HG03565 (cell line): ENCODE results near the gene GRK1.
"Not testable (repeated sequence)": the region's sequence is repeated elsewhere in the genome, so short reads cannot be mapped to it uniquely, and the experiment has no call there.

Experiments used
- ATAC-seq: cut with Tn5 transposase; IDR thresholded peaks from one replicate; pipeline ENCODE4 v1.9.1; 2021; ENCODE audit warnings: mild to moderate bottlenecking, moderate library complexity; ENCODE audit not compliant: unreplicated experiment

GRK1 gene

DNA sequence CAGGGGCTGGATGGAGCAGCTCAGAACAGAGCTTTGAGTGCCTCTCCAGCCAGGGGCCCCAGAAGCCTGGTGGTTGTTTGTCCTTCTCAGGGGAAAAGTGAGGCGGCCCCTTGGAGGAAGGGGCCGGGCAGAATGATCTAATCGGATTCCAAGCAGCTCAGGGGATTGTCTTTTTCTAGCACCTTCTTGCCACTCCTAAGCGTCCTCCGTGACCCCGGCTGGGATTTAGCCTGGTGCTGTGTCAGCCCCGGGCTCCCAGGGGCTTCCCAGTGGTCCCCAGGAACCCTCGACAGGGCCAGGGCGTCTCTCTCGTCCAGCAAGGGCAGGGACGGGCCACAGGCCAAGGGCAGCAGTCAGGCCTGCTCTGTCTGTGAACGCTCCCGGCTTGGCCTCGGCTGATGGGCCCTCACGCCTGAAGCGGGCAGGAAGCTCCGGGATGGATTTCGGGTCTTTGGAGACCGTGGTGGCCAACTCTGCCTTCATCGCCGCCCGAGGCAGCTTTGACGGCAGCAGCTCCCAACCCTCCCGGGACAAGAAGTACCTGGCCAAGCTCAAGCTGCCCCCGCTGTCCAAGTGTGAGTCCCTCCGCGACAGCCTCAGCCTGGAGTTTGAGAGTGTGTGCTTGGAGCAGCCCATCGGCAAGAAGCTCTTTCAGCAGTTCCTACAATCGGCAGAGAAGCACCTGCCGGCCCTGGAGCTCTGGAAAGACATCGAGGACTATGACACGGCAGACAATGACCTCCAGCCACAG, at the start of gene GRK1:
Gene GRK1 (plus strand): TSS at position 269 of the 751 bp plus-strand sequence. CDS start 168 bp downstream, at position 437.
- no peak for ATAC-seq

DNA sequence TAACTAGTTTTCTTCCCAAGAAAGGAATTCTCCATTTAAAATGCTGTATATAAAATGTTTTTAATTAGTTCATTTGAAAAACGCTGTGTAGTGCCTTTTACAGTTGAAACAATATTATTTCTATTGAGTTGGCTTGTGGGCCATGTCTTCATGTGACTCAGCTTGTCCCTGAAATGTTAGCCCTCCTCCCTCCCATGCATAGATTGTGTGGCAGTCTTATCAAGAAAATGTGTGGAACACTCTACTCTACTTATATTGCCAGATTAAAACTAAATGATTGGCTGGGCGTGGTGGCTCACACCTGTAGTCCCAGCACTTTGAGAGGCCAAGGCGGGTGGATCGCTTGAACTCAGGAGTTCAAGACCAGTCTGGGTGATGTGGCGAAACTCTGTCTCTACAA, 49.1 kb upstream of the GRK1 start:
- no peak for ATAC-seq

DNA sequence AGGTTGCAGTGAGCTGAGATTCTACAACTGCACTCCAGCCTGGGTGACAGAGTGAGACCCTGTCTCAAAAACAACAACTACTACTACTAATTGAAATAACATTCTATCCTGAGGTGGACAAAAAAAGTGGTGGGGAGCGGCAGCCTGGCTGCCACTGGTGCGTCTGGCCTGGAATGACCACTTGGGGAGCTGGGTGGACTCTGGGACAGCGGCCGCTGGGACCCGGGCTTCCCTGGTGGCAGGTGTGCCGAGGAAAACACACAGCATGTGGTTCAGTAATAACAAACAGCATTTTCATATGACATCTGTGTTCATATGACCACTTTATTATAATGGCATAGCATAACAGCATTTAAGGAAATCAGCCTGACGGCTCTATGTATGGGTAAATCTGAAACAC, 48.6 kb upstream of the GRK1 start:
- ATAC-seq: no peak

DNA sequence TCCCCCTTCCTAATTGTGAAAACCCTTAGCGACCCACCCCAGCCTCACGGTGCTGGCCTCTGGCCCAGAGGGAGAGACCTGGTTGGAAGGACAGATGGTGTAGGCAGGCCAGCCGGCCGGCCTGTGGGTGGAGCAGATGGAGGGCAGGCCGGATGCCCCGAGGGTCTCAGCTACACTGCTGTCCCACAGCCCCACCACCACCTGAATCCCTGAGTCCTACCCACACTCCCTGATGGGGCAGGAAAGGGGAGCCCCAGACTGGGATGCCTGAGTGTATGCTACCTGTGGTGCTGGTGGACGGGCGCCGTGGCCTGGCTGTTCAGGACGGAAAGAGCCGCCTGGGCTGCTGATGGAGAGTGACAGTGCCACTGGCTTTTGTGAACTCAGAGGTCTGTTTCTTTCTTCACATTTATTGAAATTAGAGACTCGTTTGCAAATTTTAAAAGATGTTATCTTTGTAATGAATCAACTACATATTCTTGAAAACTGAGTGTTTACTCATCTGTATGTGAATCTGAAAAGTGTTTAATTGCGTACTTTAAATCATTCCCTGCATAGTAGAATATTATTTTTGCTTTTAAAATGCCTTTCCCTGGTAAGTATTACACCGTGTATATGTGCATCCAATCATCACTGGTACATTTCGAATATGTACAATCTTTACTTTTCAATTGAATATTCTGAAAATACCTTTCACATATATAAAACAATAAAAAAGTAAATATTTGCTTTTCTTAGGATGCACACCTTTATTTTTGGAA, 46.8 kb upstream of the GRK1 start:
- no peak for ATAC-seq

DNA sequence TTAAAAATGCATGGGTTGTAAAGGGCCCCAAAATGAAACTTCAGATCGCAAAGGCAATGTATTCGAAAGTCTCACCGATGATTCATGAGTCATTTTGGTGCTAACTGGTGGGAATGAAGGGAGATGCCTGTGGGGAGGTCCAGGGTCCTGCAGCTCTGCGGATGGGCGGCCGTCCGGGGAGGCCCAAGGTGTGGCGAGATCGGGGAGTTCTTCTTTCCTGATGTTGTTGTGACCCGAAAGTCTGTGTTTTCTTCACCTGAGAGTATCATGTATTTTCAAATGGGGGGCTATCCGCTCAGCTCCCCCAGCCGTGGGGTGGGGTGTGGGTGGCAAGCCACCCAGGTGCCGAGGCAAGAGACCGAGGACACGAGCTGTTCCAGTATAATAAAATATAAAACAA, 46.0 kb upstream of the GRK1 start:
- ATAC-seq: no peak

DNA sequence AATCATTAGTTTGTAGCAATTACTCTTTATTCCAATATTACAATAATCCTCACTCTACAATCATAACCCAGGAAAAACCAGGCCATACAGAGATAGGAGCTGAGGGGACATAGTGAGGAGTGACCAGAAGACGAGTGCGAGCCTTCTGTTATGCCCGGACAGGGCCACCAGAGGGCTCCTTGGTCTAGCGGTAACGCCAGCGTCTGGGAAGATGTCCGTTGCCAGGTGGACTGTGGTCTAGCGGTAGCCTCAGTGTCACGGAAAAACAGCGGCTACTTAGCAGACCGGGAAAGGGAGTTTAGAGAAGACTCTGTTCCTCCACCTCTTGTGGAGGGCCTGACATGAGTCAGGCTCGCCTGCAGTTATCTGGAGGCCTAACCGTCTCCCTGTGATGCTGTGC, 45.5 kb upstream of the GRK1 start:
- ATAC-seq: not testable (repeated sequence)

DNA sequence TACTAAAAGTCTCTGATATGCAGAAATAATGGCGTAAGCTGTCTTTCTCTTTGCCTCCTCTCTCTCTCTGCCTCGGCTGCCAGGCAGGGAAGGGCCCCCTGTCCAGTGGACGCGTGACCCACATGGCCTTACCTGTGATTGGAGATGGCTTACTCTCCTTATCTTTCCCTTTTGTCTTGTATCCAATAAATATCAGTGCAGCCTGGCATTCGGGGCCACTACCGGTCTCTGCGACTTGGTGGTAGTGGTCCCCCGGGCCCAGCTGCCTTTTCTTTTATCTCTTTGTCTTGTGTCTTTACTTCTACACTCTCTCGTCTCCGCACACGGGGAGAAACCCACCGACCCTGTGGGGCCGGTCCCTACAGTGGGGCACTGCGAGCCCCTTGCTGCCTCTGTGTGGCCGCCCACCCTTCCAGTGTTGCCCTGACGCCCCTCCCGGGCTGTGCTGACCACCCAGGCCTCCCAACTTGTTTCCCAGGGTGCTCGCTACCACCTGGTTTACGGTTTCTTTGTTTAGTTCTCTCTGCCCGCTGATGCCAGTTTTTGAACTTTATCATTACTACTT, 45.0 kb upstream of the GRK1 start:
- not testable (repeated sequence) for ATAC-seq

- ATAC-seq: no peak
Measured at GRCh38 chr13:113622791-113623490, 44.1 kb upstream of the GRK1 start.

- no peak for ATAC-seq
Measured at GRCh38 chr13:113623491-113624234, 43.4 kb upstream of the GRK1 start.

DNA sequence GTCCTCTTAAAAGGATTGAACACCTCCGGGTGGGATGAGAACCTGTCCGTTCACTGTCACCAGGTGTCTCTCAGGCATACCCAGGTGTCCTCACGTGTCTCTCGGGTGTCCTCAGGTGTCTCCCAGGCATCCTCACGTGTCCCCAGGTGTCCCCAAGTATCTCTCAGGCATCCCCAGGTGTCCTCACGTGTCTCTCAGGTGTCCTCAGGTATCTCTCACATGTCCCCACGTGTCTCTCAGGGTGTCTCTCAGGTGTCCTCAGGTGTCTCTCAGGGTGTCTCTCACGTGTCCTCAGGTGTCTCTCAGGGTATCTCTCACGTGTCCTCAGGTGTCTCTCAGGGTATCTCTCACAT, 42.8 kb upstream of the GRK1 start:
- no peak for ATAC-seq

DNA sequence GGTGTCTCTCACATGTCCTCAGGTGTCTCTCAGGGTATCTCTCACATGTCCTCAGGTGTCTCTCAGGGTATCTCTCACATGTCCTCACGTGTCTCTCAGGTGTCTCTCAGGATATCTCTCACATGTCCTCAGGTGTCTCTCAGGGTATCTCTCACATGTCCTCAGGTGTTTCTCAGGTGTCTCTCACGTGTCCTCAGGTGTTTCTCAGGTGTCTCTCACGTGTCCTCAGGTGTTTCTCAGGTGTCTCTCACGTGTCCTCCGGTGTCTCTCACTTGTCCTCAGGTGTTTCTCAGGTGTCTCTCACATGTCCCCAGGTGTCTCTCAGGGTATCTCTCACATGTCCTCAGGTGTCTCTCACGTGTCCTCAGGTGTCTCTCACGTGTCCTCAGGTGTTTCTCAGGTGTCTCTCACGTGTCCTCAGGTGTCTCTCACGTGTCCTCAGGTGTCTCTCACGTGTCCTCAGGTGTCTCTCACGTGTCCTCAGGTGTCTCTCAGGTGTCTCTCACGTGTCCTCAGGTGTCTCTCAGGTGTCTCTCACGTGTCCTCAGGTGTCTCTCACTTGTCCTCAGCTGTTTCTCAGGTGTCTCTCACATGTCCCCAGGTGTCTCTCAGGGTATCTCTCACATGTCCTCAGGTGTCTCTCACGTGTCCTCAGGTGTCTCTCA, 42.2 kb upstream of the GRK1 start:
- ATAC-seq: not testable (repeated sequence)

GRCh38 chr13:113625965-113626721, 40.9 kb upstream of the GRK1 start:
- no peak for ATAC-seq

GRCh38 chr13:113627136-113627535, 39.9 kb upstream of the GRK1 start:
- ATAC-seq: no peak

DNA sequence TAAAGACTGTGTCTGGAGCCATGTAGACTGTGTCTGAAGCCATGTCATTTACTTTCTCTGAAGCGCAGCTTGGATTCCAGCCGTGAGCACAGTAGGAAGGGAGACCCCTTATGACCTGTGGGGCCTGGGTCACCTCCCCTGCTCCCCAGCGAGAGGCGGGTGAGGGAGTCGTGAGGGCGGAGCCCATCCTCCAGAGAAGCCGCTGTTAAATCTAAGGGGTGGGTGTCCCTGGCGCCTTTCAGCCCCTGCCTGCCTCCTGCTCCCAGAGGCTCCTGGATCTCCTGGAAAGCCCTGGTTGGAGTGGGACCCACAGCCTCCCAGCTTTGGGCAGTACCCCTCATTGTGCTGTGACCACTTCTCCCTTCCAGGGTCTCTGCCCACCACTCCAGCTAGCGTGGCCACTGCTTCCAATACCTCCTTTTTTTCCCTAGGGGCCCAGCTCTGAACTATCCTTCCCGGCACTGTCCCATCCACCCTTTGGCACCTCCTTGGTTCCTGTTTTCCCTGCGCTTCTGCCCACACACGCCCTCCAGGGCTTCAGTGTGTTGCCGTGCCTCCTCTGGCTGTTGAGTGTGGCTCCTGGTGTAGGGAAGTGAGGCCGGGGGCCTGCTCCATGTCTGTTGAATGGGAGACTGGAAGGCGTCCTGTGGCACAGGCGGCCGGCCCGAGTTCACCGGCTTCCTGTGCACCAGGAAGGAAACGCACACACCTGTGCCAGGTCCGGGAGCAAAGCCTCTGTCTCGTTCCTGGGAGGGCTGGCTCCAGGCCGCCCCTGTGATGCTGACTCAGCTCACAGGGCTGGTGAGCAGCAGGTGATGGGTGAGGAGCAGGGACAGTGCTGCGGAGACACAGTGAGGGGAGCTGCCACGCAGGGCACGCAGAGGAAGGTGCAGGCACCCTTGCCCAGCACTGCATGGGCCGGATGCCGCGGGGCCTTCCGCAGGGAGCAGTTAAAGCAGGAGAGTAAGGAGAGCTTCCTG, 38.4 kb upstream of the GRK1 start:
- ATAC-seq: no peak

DNA sequence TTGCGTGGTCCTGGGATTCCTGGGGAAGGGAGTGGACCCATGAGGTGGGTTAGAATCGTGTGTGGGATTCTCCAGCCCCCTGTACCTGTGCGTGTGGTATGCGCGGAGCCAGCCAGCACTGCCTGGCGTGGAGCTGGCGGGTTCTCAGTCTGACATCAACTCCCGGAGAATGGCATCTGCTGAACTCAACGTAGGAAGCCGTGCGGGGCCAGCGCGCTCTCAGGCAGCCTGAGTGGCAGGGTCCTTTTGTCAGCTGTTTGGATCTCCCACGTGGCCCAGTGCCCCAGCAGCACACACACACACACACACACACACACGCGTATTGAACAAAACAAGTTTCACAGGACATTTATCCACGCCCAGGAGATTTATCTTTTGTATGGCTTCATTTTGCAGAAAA, 37.2 kb upstream of the GRK1 start:
- ATAC-seq: no peak

DNA sequence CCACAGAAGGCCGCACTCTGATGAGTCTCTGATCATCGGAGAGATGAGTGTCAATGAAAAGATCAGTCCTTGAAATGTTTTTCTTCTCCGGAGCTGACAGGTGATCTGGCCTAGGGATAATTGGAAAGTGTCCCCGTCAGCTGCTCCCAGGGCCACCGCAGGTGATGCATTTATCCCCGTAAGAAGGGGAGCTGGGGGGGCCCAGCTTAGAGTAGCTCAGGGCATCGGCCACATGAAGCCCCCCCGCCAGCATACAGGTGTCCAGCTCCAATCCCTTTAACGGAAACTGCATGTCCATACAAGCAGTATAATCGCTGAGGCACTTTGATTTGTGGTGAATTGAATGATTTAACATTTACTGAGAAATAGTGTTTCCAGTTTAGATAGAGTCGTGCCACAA, 36.7 kb upstream of the GRK1 start:
- no peak for ATAC-seq

- no peak for ATAC-seq
Measured at GRCh38 chr13:113630804-113631203, 36.2 kb upstream of the GRK1 start.

- ATAC-seq: no peak
Measured at GRCh38 chr13:113631341-113632095, 35.5 kb upstream of the GRK1 start.
